KG1 (cell line): ENCODE results near the gene CPN2.

Experiments used
- DNase-seq: peaks from one replicate; lab custom pipeline; 2025; lab: John Stamatoyannopoulos, UW

The CPN2 gene

DNA sequence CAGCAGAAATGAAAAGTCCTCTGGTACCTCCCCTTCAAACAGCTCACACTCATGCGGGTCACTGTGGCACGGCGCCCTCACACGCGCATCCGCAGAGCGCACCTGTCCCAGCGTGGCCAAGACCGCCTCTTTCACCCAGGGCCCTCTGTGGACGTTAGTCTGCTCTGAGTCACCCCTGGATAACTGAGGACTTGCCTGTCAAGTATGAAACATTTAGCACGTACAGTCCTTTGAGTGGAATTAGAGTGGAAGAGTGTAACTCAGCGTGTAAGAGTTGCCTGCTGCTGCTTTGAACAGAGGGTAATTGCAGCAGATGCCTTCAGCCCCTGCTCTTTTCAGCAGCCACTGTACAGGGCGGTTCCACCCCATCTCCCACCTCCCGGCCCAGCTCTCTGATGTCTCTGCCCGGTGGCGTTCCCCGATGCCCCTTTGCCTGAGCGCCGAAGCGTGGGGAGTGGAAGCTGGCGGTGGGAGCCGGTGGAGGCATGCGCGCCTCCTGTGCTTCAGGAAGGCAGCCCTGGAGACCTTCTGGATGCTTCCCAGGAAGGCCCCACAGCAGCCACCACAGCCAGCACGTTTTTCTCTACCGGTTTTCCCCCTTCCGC is 23.0 kb downstream of the CPN2 start:
- no peak for DNase-seq

- DNase-seq = no peak
Measured at GRCh38 chr3:194327218-194328052, 23.7 kb downstream of the CPN2 start.

GRCh38 chr3:194326968-194327217 is 24.2 kb downstream of the CPN2 start:
- no peak for DNase-seq

DNA sequence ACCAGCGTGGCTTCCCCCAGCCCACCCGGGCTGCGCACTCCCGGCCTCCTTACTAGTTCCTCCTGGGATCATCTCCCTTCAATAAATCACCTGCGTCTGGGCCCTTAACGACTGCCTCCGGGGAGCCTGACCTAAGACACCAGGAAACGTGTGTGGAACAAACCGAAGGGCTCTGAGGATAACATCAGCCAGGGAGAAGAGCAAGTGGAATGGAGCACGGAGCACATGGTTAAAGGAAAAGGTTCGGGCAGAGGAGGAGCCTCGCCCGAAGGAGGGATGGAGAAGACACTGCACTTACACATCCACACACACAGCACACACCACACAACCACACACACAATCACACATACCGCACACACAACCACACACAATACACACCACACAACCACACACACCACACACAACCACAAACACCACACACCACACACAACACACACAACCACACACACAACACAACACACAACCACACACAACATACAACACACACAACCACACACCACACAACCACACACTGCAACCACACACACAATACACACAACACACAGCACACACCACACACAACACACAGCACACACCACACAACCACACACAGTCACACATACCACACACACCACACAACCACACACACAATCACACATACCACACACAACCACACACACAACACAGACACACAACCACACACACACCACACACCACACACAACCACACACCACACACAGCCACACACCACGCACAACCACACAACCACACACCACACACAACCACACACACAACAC is 24.7 kb downstream of the CPN2 start:
- DNase-seq = no peak

DNA sequence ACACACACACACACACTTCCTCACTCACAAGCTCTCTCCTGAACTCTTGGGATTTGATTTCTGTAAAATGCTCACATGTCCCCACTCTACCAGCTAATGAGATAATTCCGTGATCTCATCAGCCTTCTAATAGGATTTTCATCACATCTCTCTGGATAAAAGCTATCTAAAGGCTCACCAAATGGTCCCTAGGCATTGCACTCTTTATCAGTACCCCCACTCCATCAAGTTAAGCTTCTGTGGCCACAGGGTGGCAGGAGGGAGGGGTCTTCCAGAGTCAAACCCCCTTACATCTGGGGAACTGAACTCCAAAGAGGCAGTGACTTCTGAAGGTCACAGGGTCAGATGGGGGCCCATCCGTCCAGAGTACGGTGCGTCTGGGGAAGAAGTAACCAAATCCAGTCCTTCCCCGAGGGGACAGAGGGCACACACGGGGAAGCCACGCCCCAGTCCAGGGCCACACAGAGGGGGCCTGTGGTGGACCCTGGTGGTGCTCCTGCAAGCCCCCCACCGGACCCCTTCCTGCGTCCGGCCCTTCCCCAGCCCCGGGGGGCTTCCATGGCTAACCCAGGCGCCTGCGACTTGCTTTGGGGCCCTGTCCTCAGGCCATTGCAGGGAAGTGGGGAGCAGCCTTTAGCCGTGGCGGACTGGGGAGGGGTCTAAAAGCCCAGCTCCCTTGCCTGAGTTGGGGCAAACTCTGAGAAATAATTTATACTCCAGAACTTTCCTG is 25.5 kb downstream of the CPN2 start:
- no peak for DNase-seq

GRCh38 chr3:194324823-194325327 is 26.3 kb downstream of the CPN2 start:
- DNase-seq = no peak

DNA sequence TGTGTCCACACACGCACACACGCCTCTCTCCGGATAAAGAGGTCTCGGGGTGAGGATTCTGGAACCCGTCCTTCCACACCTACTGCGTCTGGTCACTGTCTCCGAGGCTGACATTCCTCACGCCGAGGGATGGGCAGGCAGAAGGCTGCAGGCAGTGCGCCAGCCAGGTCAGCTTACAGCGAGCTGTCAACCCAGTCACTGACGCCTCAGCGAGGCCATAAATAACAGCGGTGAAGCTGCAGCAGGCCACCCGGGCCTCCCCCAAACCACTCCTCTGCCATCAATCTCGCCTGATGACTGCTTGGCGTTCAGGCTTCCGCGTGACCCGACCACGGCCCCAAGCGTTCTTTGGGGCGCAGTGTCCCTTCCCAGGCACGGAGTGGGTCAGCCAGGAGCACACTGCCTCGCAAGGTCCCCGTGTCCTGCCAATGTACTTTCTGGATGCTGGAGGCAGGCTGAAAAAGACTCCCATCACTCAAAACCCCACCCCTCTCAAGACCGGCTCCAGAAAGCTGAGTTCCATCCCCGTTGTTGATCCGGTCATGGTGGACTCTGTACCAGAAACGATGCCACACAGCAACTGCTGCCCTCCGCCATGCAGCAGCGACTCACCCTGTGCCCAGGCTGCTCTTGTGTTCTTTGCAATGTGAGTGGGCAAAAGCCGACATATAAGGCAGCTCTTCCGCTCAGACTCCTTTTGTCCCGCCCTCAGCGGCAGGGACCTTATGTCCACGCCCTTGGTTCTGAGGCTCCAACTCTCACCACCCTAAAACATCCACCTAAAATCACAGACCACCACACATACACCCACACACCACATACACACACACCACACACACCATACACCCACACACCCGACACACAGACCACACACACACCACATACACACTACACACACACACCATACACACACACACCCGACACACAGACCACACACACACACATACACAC is 27.1 kb downstream of the CPN2 start:
- no peak for DNase-seq

DNA sequence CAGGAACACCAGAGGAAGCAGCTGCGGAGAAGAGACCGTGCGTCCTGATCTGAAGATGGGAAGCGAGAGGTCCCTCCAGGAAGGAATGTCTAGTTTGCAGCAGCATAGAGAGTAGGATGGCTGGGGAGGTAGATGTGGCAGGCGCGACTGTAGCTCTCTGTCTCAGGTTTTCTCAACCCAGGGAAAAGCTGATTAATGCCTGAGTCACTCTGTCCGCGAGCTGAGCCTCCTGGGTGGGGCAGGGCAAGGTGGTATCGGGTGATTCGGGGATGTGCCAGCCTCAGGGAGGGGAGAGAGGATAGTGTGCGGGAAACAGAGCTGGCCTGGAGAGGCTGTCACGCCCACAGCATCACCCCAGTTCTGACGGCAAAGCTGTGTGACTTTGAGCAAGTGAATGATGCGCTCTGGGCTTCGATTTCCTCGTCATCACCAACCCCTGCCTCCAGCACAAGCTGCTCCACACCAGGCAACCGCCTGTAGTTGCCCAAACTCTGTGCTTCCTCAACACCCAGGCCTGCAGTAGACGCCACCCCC is 28.4 kb downstream of the CPN2 start:
- DNase-seq = no peak

DNA sequence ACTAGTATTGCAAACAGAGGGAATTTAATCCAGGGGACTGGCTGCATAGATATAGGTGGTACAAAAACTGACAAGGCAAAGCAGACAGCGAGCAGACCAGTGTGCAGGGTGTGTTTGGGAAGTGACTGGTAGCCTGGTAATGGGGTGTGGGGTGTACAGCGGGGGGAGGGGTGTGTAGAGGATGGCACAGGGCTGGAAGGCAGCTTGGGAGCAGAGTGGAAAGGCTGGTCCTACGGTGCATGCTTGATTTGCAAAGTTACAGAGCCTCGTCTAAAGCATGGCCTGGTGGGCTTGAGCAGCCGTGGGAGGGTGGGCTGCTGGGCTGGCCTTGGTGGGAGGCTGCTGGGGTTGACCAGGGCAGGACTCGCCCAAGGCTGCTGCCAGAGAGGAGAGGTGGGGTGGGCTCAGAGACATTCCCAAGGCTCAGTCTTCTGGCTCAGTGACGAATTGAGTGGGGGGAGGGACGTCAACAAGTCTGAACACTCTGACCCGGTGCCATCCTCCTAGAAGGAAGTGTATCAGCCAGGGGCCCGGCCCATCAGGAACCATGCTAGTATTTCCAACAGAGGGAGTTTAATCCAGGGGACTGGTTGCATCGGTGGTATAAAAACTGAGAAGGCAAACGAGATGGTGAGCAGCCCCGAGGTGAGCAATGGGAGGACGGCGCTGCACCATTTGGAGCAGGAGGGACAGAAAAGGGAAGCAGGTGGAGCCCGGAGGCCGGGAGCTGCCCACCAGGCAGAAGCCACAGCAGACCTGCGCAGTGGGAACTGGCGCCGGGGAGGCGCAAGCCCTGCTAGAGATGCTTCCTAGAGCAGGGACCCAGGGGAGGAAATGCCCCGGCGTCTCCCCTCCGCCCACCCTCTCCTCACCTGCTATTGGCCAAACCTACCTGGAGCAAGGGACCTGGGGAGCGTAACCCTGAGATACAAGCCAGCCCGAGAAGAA is 29.2 kb downstream of the CPN2 start:
- no peak for DNase-seq

DNA sequence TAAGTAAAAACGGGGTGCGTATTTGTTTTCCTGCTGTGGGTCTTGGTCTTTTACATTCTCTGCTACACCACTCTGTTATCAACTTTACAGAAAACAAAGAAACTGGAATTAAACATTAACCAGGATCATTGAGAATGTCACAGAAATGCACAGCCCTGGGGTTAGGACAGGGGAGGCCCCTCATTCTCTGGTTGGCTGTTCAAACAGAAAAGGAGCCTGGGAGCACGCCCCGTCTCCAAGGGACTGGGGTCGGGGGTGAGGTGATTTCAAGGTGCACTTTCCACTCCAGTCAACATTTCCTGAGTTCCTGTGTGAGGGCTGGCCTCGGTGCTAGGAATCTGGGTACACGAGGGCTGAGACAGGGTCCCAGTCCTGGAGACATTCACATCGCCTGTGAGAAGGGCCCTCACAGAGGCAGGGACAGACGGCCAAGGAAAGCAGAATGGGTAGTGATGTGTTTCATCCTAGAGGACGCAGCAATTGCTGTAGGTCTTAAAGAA is 30.3 kb downstream of the CPN2 start:
- DNase-seq = no peak

DNA sequence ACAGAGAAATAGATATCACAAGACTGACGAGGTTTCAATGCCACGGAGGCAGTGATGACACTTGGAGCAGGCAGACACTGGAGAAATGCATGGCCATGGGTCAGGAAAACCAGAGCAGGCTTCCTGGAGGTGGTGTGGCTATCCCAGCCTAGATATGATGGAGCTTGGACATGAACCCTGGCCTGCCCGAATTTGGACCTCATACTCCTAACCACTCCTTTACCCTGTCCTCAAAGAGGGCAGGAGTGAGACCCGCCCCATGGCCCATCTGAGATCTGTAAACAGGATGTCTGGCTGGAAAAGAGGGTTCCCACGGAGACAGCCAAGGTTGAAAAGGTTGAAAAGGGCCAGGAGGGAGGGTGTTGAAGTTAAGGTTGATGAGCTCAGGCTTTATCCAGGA is 31.0 kb downstream of the CPN2 start:
- DNase-seq = no peak

DNA sequence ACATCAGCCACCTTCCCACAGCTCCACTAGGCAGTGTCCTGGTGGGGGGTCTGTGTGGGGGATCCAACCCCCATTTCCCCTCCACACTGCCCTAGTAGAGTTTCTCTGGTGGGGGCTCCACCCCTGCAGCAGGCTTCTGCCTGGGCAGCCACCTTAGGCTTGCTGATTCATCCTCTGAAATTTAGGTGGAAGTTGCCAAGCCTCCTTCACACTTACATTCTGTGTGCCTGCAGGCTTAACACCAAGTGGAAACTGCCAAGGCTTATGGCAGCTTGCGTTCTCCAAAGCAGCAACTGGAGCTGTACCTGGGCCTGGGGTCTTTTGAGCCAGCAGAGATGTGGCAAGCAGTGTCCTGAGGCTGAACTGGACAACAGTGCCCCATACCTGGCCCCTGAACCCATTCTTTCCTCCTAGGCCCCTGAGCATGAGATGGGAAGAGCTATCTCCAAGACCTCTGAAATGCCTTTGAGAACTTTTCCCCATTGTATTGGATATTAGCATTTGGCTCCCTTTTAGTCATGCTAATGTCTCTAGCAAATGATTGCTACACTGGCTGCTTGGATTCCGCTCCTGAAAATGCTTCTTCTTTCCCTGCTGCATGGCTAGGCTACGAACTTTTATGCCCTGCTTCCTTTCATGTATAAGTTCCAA is 32.5 kb downstream of the CPN2 start:
- DNase-seq = no peak

GRCh38 chr3:194316918-194317317 is 34.2 kb downstream of the CPN2 start:
- no peak for DNase-seq

GRCh38 chr3:194315965-194316361 is 35.2 kb downstream of the CPN2 start:
- DNase-seq = no peak

- DNase-seq = peak; percentile 68
Measured at GRCh38 chr3:194315088-194315964, 35.8 kb downstream of the CPN2 start.

DNA sequence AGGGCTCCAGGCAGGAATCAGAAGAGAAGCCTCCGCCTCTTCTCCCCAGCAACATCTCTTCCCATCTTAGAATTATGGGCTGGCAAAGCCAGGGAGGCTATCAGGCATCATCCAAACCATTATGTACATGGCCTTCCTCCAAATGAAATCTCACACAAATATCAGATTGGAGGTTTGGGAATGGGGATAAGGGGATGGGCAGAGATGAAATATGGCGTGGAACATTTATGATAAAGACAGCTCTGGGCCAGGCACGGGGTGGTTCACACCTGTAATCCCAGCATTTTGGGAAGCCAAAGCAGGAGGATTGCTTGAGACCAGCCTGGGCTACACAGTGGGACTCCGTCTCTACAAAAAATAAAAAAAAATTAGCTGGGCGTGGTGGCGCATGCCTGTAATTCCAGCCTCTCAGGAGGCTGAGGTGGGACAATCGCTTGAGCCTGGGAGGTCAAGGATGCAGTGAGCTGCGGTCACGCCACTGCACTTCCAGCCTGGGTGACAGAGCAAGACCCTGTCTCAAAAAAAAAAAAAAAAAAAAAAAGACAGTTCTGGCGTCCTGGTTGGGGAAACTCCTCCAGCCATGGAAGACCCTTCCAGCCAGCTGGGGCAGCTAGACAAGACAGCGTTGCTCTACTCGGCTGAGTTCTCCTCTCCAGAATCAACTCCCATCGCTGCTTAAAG is 36.6 kb downstream of the CPN2 start:
- DNase-seq = no peak

- DNase-seq = no peak
Measured at GRCh38 chr3:194313560-194314387, 37.4 kb downstream of the CPN2 start.
